Type B pancreatic cell (in vitro differentiated cells): ENCODE measurements around the gene COL15A1. TPM values are rescaled to one million over a fixed set of nuclear protein-coding genes. Genes with fewer than 3 reads are reported as not detected.

Experiments used
- DNase-seq: peaks from one replicate; pipeline ENCODE4 v3.0.0; 2021; ENCODE audit warnings: mixed read lengths; ENCODE audit not compliant: unreplicated experiment; ENCODE audit errors: extremely low spot score
- H3K27ac Mint-ChIP-seq: 2 replicates; pipeline ENCODE4 v1.8.0; 2021; ENCODE audit warnings: mild to moderate bottlenecking, mixed read lengths
- H3K27me3 Mint-ChIP-seq: 2 replicates; pipeline ENCODE4 v1.8.0; 2021; ENCODE audit warnings: mixed read lengths
- H3K36me3 Mint-ChIP-seq: 2 replicates; pipeline ENCODE4 v1.8.0; 2021; ENCODE audit warnings: mixed read lengths
- H3K4me1 Mint-ChIP-seq: one replicate; pipeline ENCODE4 v1.8.0; 2021; ENCODE audit warnings: mixed read lengths; ENCODE audit not compliant: unreplicated experiment
- H3K4me3 Mint-ChIP-seq: 2 replicates; pipeline ENCODE4 v1.8.0; 2021; ENCODE audit warnings: mild to moderate bottlenecking, mixed read lengths
- H3K9me3 Mint-ChIP-seq: 2 replicates; pipeline ENCODE4 v1.8.0; 2021; ENCODE audit warnings: mixed read lengths
- CTCF ChIP-seq: fragments of 200-600 bp; sonication (generic); conservative IDR thresholded peaks from 2 replicates; pipeline ENCODE4 v1.5.0; 2021; ENCODE audit warnings: antibody characterized with exemption, mild to moderate bottlenecking
- total RNA-seq: library from RNA; stranded (reverse); gene quantifications from 2 replicates; pipeline ENCODE4 v1.2.1, GENCODE V29; 2021; ENCODE audit warnings: low replicate concordance

The COL15A1 gene
- total RNA-seq, 1 donor from 2014 or later: 0.68 TPM

- Mint-ChIP-seq H3K36me3 (no peaks in the 10 kb centered on the region), H3K4me3 (no peak overlapping the region), H3K4me1 (no peaks in the 10 kb centered on the region), H3K27me3 (peaks cover 22% of the 10 kb centered on the region), H3K9me3 (no peaks in the 10 kb centered on the region), H3K27ac (no peak overlapping the region)
- no peak for TF ChIP-seq CTCF
- no peak for DNase-seq
Observed at GRCh38 chr9:99087462-99087861, 143.8 kb downstream of the COL15A1 start.

DNA sequence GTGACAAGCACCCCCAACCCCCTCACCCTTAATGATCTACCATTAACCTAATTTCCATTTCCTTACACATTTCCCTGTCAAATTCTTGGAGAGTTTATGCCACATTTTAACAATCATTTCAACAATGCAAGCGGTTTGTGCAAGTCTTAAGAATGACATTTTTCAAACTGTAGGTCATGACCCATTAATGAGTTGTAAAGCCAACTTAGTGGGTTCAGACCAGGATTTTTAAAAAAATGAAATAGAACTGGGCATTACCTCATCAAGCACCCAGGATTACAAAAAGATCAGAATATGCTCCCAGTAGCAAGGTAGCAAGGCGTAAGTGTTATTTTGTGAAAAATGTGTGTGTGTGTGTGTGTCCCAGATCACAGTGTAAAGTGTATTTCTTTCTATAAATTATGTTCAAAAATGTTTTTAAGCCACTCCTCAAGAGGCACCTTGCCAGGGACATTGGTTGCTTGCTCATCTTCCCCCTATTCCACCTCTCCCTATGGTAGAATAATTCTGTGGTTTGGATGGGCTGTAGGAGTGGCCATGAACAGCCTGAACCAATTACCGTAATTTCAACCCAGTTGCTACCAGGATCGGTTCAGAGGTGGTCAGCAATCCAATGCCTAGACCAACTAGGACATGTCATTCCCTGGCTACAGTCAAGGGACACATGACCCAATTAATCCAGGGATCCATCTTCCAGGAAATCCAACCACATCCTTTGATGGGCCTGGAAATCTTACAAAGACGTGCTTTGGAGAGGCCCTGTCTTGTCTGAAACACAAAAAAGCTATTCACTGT lies 146.8 kb downstream of the COL15A1 start:
- no peak for TF ChIP-seq CTCF
- Mint-ChIP-seq H3K27ac (no peak overlapping the region), H3K4me1 (no peaks in the 10 kb centered on the region), H3K9me3 (no peaks in the 10 kb centered on the region), H3K36me3 (no peaks in the 10 kb centered on the region), H3K4me3 (no peak overlapping the region), H3K27me3 (peaks cover 11% of the 10 kb centered on the region)
- DNase-seq: no peak

DNA sequence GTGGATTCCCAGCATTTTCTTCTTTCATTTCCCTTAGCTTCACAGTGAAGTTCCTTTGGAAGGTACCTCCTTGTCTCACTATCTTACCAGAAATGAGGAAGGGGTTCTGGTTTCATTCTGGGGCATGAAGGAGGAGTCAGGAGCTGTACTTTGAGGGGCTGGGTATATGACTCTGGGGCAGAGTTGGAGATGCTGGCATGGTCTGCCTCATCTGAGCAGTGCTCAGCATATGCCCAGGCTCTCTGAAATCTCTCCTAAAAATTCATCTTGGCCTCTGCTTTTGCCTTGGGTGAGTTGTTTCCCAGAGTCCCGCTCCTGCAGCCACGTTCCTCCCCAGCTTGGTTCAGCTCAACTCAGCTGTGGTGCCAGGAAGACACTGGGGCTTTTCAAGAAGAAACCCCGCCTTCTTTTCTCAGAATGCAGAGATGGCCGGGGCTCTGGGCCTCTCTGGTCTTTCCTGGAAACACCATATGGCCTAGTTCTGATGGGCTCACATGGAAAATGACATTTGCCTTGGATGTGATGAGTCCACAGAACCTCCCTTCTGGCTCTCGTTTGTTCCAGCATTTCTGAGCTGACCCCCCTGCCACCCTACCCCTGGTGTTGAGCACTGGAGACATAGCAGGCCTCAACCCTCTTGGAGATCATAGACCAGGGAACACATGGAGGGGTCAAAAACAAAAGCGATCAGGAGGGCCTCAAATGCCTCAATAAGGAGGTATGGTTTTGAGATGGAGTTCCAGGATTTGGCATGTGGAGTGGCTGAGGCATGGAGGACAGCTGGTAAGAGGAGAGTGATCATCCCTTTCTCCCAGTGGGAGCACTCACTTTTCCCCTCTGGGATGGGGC lies 149.2 kb downstream of the COL15A1 start:
- no peak overlapping the region for H3K27ac Mint-ChIP-seq
- peaks cover 8% of the 10 kb centered on the region for H3K4me1 Mint-ChIP-seq
- DNase-seq: no peak

DNA sequence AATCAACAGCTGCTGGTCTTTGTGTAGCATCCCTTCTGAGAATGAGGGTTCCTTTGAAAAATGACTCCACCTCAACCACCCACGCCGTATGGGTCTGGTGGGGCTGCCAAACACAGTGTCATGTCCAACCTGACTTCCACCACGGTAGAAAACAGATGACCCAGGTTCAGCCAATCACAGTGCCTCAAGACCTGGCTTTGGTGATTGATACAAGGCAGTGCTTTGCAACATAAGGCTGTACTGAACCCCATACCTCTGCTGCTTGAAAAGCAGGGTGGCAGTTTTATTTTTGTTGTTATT lies 149.7 kb downstream of the COL15A1 start:
- Mint-ChIP-seq H3K36me3 (no peaks in the 10 kb centered on the region), H3K9me3 (no peaks in the 10 kb centered on the region), H3K27ac (no peak overlapping the region), H3K27me3 (peaks cover 7% of the 10 kb centered on the region), H3K4me3 (no peak overlapping the region), H3K4me1 (peaks cover 8% of the 10 kb centered on the region)
- DNase-seq: no peak
- TF ChIP-seq CTCF: no peak

More for the DNA sequence above, 149.2 kb downstream of the COL15A1 start:
- Mint-ChIP-seq H3K27me3 (peaks cover 10% of the 10 kb centered on the region), H3K4me3 (no peak overlapping the region), H3K9me3 (no peaks in the 10 kb centered on the region), H3K36me3 (no peaks in the 10 kb centered on the region)
- TF ChIP-seq CTCF: no peak

- Mint-ChIP-seq H3K27me3 (peaks cover 6% of the 10 kb centered on the region), H3K4me1 (peaks cover 8% of the 10 kb centered on the region), H3K4me3 (no peak overlapping the region), H3K9me3 (peaks cover 5% of the 10 kb centered on the region), H3K36me3 (no peaks in the 10 kb centered on the region), H3K27ac (no peak overlapping the region)
- no peak for TF ChIP-seq CTCF
- DNase-seq: no peak
Observed at GRCh38 chr9:99095565-99095964, 151.9 kb downstream of the COL15A1 start.
